ENCODE data around the gene DAP.
"Not testable (repeated sequence)": the region's sequence is repeated elsewhere in the genome, so short reads cannot be mapped to it uniquely, and the experiment has no call there.

Gene DAP

GRCh38 chr5:10792336-10792735 is 31.3 kb upstream of the DAP start:
- DNase-seq (ENCODE audit: low read depth): no peak
- TF ChIP-seq CTCF (IDR thresholded peaks at IDR 0.05; ENCODE audit: insufficient read depth, low read depth, low read length, missing control alignments): no peak
- H3K4me3 ChIP-seq (ENCODE audit: low read depth, low read length): no peak overlapping the region

DNA sequence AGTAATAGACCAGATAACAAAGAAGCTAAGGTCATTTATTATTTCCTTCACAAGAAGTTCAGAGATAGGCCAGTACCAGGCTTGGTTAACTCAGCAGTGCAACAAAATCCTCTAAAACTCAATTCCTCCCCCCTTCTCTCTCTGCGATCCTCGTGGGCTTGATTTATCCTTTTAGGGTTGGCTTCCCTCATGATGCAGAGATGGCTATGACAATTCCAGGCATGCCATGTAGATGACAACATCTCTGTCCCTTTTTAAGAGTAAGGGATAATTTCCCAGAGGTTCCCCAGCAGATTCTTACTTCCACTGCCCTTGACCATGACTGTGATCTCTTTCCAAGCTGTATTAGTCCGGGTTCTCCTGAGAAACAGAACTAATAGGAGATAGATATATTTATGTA is 28.7 kb upstream of the DAP start:
- H3K4me3 ChIP-seq (ENCODE audit: low read depth, low read length): no peak overlapping the region
- DNase-seq (ENCODE audit: low read depth): no peak
- TF ChIP-seq CTCF (IDR thresholded peaks at IDR 0.05; ENCODE audit: insufficient read depth, low read depth, low read length, missing control alignments): no peak

DNA sequence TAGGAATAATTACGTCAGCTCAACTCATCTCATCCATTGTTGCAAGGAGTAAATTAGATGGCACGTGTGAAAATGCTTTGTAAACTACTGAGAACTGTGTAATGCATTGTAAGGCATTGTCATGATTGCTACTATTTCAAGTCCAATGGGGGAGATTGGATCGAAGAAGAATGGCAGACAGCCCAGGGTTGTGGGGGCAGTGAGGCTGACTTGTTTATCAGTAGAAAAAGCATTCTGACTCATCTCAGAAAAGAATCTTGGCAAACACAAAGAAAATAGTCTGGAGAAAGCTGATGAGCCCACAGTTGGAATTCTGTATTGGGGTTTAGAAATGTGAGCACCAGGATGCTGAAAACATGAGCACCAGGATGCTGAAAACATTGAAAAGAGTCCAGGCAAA is 28.0 kb upstream of the DAP start:
- TF ChIP-seq CTCF (IDR thresholded peaks at IDR 0.05; ENCODE audit: insufficient read depth, low read depth, low read length, missing control alignments): no peak
- DNase-seq (ENCODE audit: low read depth): no peak
- H3K4me3 ChIP-seq (ENCODE audit: low read depth, low read length): no peak overlapping the region

GRCh38 chr5:10788358-10788757 is 27.3 kb upstream of the DAP start:
- H3K4me3 ChIP-seq (ENCODE audit: low read depth, low read length): no peak overlapping the region
- no peak for TF ChIP-seq CTCF (IDR thresholded peaks at IDR 0.05; ENCODE audit: insufficient read depth, low read depth, low read length, missing control alignments)
- no peak for DNase-seq (ENCODE audit: low read depth)

DNA sequence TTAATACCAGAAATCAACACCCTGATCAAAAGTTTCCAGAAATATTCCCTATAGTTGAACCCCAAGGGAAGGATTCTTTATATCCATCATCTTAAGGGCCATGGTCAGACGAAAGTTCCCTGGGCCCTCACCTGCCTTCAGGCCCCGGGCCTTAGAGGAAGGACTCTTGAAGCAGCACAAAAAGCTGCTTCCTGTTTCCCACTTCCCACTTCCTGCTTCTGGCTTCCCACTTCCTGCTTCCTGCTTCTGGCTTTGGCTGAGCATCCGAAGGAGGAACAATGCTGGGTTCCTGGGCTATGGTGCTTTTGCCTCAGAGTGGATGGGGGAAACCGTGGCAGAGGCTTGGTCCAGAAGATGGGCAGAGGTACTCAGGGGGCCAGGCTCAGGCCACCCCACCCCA is 25.8 kb upstream of the DAP start:
- TF ChIP-seq CTCF (IDR thresholded peaks at IDR 0.05; ENCODE audit: insufficient read depth, low read depth, low read length, missing control alignments): no peak
- no peak for DNase-seq (ENCODE audit: low read depth)
- H3K4me3 ChIP-seq (ENCODE audit: low read depth, low read length): no peak overlapping the region

DNA sequence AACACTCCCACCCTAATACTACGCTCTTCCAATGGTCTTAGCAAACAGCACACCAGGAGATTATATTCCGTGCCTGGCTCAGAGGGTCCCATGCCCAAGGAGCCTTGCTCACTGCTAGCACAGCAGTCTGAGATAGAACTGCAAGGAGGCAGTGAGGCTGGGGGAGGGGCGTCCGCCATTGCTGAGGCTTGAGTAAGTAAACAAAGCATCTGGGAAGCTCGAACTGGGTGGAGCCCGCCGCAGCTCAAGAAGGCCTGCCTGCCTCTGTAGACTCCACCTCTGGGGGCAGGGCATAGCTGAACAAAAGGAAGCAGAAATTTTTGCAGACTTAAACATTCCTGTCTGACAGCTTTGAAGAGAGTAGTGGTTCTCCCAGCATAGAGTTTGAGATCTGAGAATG is 19.2 kb upstream of the DAP start:
- DNase-seq (ENCODE audit: low read depth): not testable (repeated sequence)

DNA sequence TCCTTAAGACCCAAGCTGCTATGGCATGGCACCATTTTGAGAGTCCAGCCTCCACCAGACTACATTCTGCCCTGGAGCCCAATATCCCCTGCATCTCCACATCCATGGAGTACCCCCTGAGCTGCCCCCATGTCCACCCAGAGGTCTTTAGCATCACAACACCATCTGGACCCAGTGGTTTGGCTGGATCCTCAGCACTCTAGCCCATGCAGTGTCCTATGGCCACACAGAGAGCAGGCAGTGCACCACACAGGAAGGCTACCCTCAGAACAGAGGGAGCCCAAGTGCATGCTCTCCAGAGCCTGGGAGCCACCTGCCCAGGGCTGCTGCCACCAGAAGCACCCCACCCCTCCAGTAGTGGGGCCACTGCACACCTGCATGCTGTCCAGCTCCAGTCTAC is 18.6 kb upstream of the DAP start:
- no peak for TF ChIP-seq CTCF (IDR thresholded peaks at IDR 0.05; ENCODE audit: insufficient read depth, low read depth, low read length, missing control alignments)

More for the DNA sequence above, 19.2 kb upstream of the DAP start:
- not testable (repeated sequence) for H3K4me3 ChIP-seq (ENCODE audit: low read depth, low read length)

More for the DNA sequence above, 18.6 kb upstream of the DAP start:
- DNase-seq (ENCODE audit: low read depth): no peak
- no peak overlapping the region for H3K4me3 ChIP-seq (ENCODE audit: low read depth, low read length)

Measured in GM12865 (cell line).